ENCODE measurements around the gene ZBTB45.

- no peak for TF ChIP-seq POLR2AphosphoS5 (IDR thresholded peaks at IDR 0.05; ENCODE audit: low read depth, low read length)
- no peak for TF ChIP-seq TAF1 (IDR thresholded peaks at IDR 0.05; ENCODE audit: borderline replicate concordance, insufficient read depth, low read length)
- TF ChIP-seq REST (IDR thresholded peaks at IDR 0.05; ENCODE audit: insufficient read depth in 1 of 2, low read depth in 2 of 2, low read length in 2 of 2), result no peak
- no peak for TF ChIP-seq SIN3A (IDR thresholded peaks at IDR 0.05; ENCODE audit: borderline replicate concordance, insufficient read depth, low read length)
Observed at GRCh38 chr19:58560921-58561320, 41.3 kb upstream of the ZBTB45 start.
